ENCODE results near the gene EPHA6.

GRCh38 chr3:97670952-97671351, 856.6 kb downstream of the EPHA6 start:
- TF ChIP-seq CTCF (IDR thresholded peaks at IDR 0.05): no peak
- TF ChIP-seq EZH2phosphoT487 (IDR thresholded peaks at IDR 0.05): no peak
- TF ChIP-seq EZH2 (IDR thresholded peaks at IDR 0.05): no peak

All from neural progenitor cell (in vitro differentiated cells).